Trophoblast cell (in vitro differentiated cells and primary cell): Measurements from ENCODE around the gene MCCC1.
"Not testable (repeated sequence)": the region's sequence is repeated elsewhere in the genome, so short reads cannot be mapped to it uniquely, and the experiment has no call there.

Source experiments
- DNase-seq, 2 donors: peaks; one replicate each; pipeline ENCODE4 v3.0.0-alpha.2; 2016
- H2AFZ ChIP-seq: 2 replicates; pipeline ENCODE4 v1.6.1; 2013; ENCODE audit warnings: low read length, moderate library complexity, mild to moderate bottlenecking; ENCODE audit not compliant: insufficient read depth, poor library complexity
- H2AK5ac ChIP-seq: 2 replicates; pipeline ENCODE4 v1.6.1; 2013; ENCODE audit warnings: mild to moderate bottlenecking, low read length
- H2BK120ac ChIP-seq: 2 replicates; pipeline ENCODE4 v1.6.1; 2013; ENCODE audit warnings: low read length, mild to moderate bottlenecking, moderate library complexity; ENCODE audit not compliant: insufficient read depth, poor library complexity
- H2BK12ac ChIP-seq: 2 replicates; pipeline ENCODE4 v1.6.1; 2013; ENCODE audit warnings: mild to moderate bottlenecking, low read length, moderate library complexity
- H2BK5ac ChIP-seq: 2 replicates; pipeline ENCODE4 v1.6.1; 2013; ENCODE audit warnings: low read length, low read depth, moderate library complexity, mild to moderate bottlenecking; ENCODE audit not compliant: poor library complexity
- H3K14ac ChIP-seq: 2 replicates; pipeline ENCODE4 v1.6.1; 2013; ENCODE audit warnings: mild to moderate bottlenecking, low read length
- H3K18ac ChIP-seq: 2 replicates; pipeline ENCODE4 v1.6.1; 2013; ENCODE audit warnings: mild to moderate bottlenecking, low read length
- H3K23ac ChIP-seq: 2 replicates; pipeline ENCODE4 v1.6.1; 2013; ENCODE audit warnings: low read length
- H3K27ac ChIP-seq: 2 replicates; pipeline ENCODE4 v1.5.1; 2013; ENCODE audit warnings: low read depth, mild to moderate bottlenecking, inconsistent platforms, low read length, moderate library complexity
- H3K27me3 ChIP-seq: 2 replicates; pipeline ENCODE4 v1.6.1; 2013; ENCODE audit warnings: inconsistent platforms, mild to moderate bottlenecking, low read length, moderate library complexity; ENCODE audit not compliant: insufficient read depth
- H3K36me3 ChIP-seq, 2 experiments: 1 replicate in 1 of 2; 2 replicates in 1 of 2; pipeline ENCODE4 v1.6.1; 2013; ENCODE audit warnings: low read length in 2 of 2, mild to moderate bottlenecking in 2 of 2, moderate library complexity in 1 of 2; ENCODE audit not compliant: insufficient read depth in 2 of 2, control insufficient read depth in 1 of 2
- H3K4ac ChIP-seq: 2 replicates; pipeline ENCODE4 v1.6.1; 2013; ENCODE audit warnings: low read depth, mild to moderate bottlenecking, low read length, moderate library complexity
- H3K4me1 ChIP-seq, 2 experiments: 1 replicate in 1 of 2; 2 replicates in 1 of 2; pipeline ENCODE4 v1.6.1; 2013; ENCODE audit warnings: low read length in 2 of 2, mild to moderate bottlenecking in 2 of 2, moderate library complexity in 1 of 2; ENCODE audit not compliant: insufficient read depth in 2 of 2, control insufficient read depth in 1 of 2
- H3K4me2 ChIP-seq: 2 replicates; pipeline ENCODE4 v1.6.1; 2013; ENCODE audit warnings: inconsistent platforms, mild to moderate bottlenecking, low read length, moderate library complexity
- H3K4me3 ChIP-seq: 2 replicates; pipeline ENCODE4 v1.5.1; 2013; ENCODE audit warnings: mild to moderate bottlenecking, low read depth, low read length, inconsistent platforms
- H3K79me1 ChIP-seq: one replicate; pipeline ENCODE4 v1.6.1; 2013; ENCODE audit warnings: low read length
- H3K79me2 ChIP-seq: 2 replicates; pipeline ENCODE4 v1.6.1; 2013; ENCODE audit warnings: low read length, mild to moderate bottlenecking; ENCODE audit not compliant: control insufficient read depth, insufficient read depth, poor library complexity
- H3K9ac ChIP-seq: 2 replicates; pipeline ENCODE4 v1.6.1; 2013; ENCODE audit warnings: mild to moderate bottlenecking, low read length
- H3K9me3 ChIP-seq: 2 replicates; pipeline ENCODE4 v1.6.1; 2013; ENCODE audit warnings: low read depth, mild to moderate bottlenecking, control low read depth, inconsistent platforms, low read length; ENCODE audit not compliant: insufficient read depth
- H4K12ac ChIP-seq: 2 replicates; pipeline ENCODE4 v1.6.1; 2013; ENCODE audit warnings: low read depth, mild to moderate bottlenecking, low read length, moderate library complexity
- H4K8ac ChIP-seq: 2 replicates; pipeline ENCODE4 v1.6.1; 2013; ENCODE audit warnings: low read depth, mild to moderate bottlenecking, low read length, moderate library complexity
- H4K91ac ChIP-seq: one replicate; pipeline ENCODE4 v1.6.1; 2013; ENCODE audit warnings: low read depth, mild to moderate bottlenecking, low read length, moderate library complexity
- WGBS: extraction: QIAGEN DNeasy Blood & Tissue Kit; methylation state at CpG from one replicate; pipeline ENCODE4 v1.1.7; 2013; ENCODE audit warnings: missing lambda C conversion rate; ENCODE audit not compliant: insufficient read length, insufficient coverage; ENCODE audit errors: extremely low coverage; 5-methylcytosine and 5-hydroxymethylcytosine counted together

The MCCC1 gene

DNA sequence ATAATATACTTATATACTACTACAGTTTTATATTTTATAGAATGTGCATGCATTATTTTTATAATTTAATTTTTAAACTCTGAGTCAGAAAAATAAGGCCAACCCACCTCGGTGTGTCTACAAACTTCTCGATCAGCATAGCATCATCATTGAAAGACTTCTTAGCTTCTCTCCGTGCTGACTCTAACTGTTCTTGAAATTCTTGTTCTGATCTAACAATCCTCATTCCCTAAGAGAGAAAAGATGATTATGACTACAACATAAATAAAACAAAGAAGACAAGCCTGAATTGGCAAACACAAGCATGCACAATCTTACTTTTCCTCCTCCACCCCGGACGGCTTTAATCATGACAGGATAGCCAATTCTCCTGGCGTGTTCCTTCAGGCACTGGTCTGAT lies 28.4 kb downstream of the MCCC1 start:
- H2AK5ac ChIP-seq, result no peak overlapping the region
- no peak overlapping the region for H3K9ac ChIP-seq
- no peak for DNase-seq
- H4K91ac ChIP-seq, result no peak overlapping the region
- no peak overlapping the region for H2BK12ac ChIP-seq
- H3K14ac ChIP-seq, result no peak overlapping the region
- no CpG with 5 or more reads among the region's 6 CpGs for WGBS
- no peaks in the 10 kb centered on the region for H3K27me3 ChIP-seq
- H3K4me3 ChIP-seq, result no peak overlapping the region
- no peak overlapping the region for H3K4me2 ChIP-seq
- no peak overlapping the region for H2AFZ ChIP-seq
- no peaks in the 10 kb centered on the region for H3K79me1 ChIP-seq
- H3K9me3 ChIP-seq, result no peaks in the 10 kb centered on the region
- no peak overlapping the region for H3K27ac ChIP-seq
- no peak overlapping the region for H3K4ac ChIP-seq
- H3K79me2 ChIP-seq, result no peaks in the 10 kb centered on the region
- no peak overlapping the region for H4K12ac ChIP-seq
- no peak overlapping the region for H4K8ac ChIP-seq
- H2BK5ac ChIP-seq, result no peak overlapping the region
- H3K4me1 ChIP-seq, result peaks cover 3 to 4% of the 10 kb centered on the region in 2 experiments
- H3K18ac ChIP-seq, result no peak overlapping the region
- no peak overlapping the region for H2BK120ac ChIP-seq
- H3K23ac ChIP-seq, result no peak overlapping the region
- H3K36me3 ChIP-seq, result peaks cover 3 to 6% of the 10 kb centered on the region in 2 experiments

- no CpG with 5 or more reads among the region's 1 CpG for WGBS
- H2BK5ac ChIP-seq, result no peak overlapping the region
- no peak overlapping the region for H3K9ac ChIP-seq
Observed at GRCh38 chr3:183069086-183069485, 30.2 kb downstream of the MCCC1 start.

GRCh38 chr3:183066891-183067290 lies 32.4 kb downstream of the MCCC1 start:
- not testable (repeated sequence) for H3K14ac ChIP-seq, H2BK5ac ChIP-seq, H4K91ac ChIP-seq, H3K4me3 ChIP-seq, H3K27ac ChIP-seq, H3K9me3 ChIP-seq, H2AFZ ChIP-seq, H2BK120ac ChIP-seq, H3K79me2 ChIP-seq, H3K4me2 ChIP-seq, H3K27me3 ChIP-seq, H3K9ac ChIP-seq, H3K18ac ChIP-seq, H4K8ac ChIP-seq, H2BK12ac ChIP-seq, H3K4me1 ChIP-seq, H3K79me1 ChIP-seq, H3K4ac ChIP-seq, H2AK5ac ChIP-seq, H4K12ac ChIP-seq, H3K23ac ChIP-seq
- WGBS, result no CpG with 5 or more reads among the region's 2 CpGs
- peak; percentile 63 to 86 for DNase-seq
- H3K36me3 ChIP-seq, result peaks cover 9 to 10% of the 10 kb centered on the region in 2 experiments

More at GRCh38 chr3:183069086-183069485, 30.2 kb downstream of the MCCC1 start:
- Histone ChIP-seq H2BK12ac (no peak overlapping the region), H3K27me3 (no peaks in the 10 kb centered on the region), H2AFZ (no peak overlapping the region), H3K4me1 (peaks cover 3 to 4% of the 10 kb centered on the region in 2 experiments), H3K14ac (no peak overlapping the region), H3K36me3 (peaks cover 9 to 11% of the 10 kb centered on the region in 2 experiments), H4K91ac (no peak overlapping the region), H4K8ac (no peak overlapping the region), H3K18ac (no peak overlapping the region), H2BK120ac (no peak overlapping the region), H3K79me1 (no peaks in the 10 kb centered on the region), H3K4me3 (no peak overlapping the region), H3K4me2 (no peak overlapping the region), H4K12ac (no peak overlapping the region), H3K79me2 (no peaks in the 10 kb centered on the region), H3K23ac (no peak overlapping the region), H2AK5ac (no peak overlapping the region), H3K27ac (no peak overlapping the region), H3K9me3 (peaks cover 3% of the 10 kb centered on the region), H3K4ac (no peak overlapping the region)
- DNase-seq, result peak in 1 of 2 donors; percentile 60

- H2BK120ac ChIP-seq, result no peak overlapping the region
- H3K36me3 ChIP-seq, result peaks cover 5 to 6% of the 10 kb centered on the region in 2 experiments
Observed at GRCh38 chr3:183064475-183064874, 34.8 kb downstream of the MCCC1 start.

More at GRCh38 chr3:183064475-183064874, 34.8 kb downstream of the MCCC1 start:
- Histone ChIP-seq H4K91ac (no peak overlapping the region), H3K4me1 (peaks cover 0 to 3% of the 10 kb centered on the region in 2 experiments), H2BK5ac (no peak overlapping the region), H3K4ac (no peak overlapping the region), H4K8ac (no peak overlapping the region), H3K18ac (no peak overlapping the region), H3K27me3 (no peaks in the 10 kb centered on the region), H2BK12ac (no peak overlapping the region), H2AK5ac (no peak overlapping the region), H3K79me2 (no peaks in the 10 kb centered on the region), H3K4me2 (no peak overlapping the region), H3K9me3 (peaks cover 3% of the 10 kb centered on the region), H3K79me1 (no peaks in the 10 kb centered on the region), H3K4me3 (peak overlapping the region; percentile 44), H3K9ac (no peak overlapping the region), H3K14ac (no peak overlapping the region), H4K12ac (no peak overlapping the region), H2AFZ (no peak overlapping the region), H3K27ac (no peak overlapping the region), H3K23ac (no peak overlapping the region)
- no CpG with 5 or more reads among the region's 36 CpGs for WGBS
- DNase-seq, result no peak
